AML-193 (cell line): Measurements from ENCODE around the gene OXSM.

ENCODE experiments used
- DNase-seq, 2 experiments: peaks; one replicate each; lab custom pipeline; 2025; lab: John Stamatoyannopoulos, UW

OXSM gene

GRCh38 chr3:25804676-25805075, 14.8 kb downstream of the OXSM start:
- DNase-seq = no peak

- no peak for DNase-seq
Measured at GRCh38 chr3:25812644-25813043, 22.8 kb downstream of the OXSM start.

- DNase-seq = no peak
Measured at GRCh38 chr3:25817107-25817506, 27.2 kb downstream of the OXSM start.

GRCh38 chr3:25817638-25818037, 27.7 kb downstream of the OXSM start:
- no peak for DNase-seq

- no peak for DNase-seq
Measured at GRCh38 chr3:25818335-25818734, 28.4 kb downstream of the OXSM start.

- DNase-seq = no peak
Measured at GRCh38 chr3:25820366-25820765, 30.5 kb downstream of the OXSM start.

- DNase-seq = no peak
Measured at GRCh38 chr3:25820816-25821486, 31.1 kb downstream of the OXSM start.

GRCh38 chr3:25821746-25822573, 32.1 kb downstream of the OXSM start:
- no peak for DNase-seq

GRCh38 chr3:25823314-25823713, 33.4 kb downstream of the OXSM start:
- DNase-seq = no peak

GRCh38 chr3:25826510-25826909, 36.6 kb downstream of the OXSM start:
- DNase-seq = peak; percentile 11 to 15

GRCh38 chr3:25830373-25831280, 40.7 kb downstream of the OXSM start:
- no peak for DNase-seq

- peak; percentile 69 to 80 for DNase-seq
Measured at GRCh38 chr3:25831578-25831977, 41.7 kb downstream of the OXSM start.

GRCh38 chr3:25834346-25834745, 44.5 kb downstream of the OXSM start:
- no peak for DNase-seq

- no peak for DNase-seq
Measured at GRCh38 chr3:25836579-25836978, 46.7 kb downstream of the OXSM start.

GRCh38 chr3:25837038-25837437, 47.1 kb downstream of the OXSM start:
- no peak for DNase-seq

- DNase-seq = no peak
Measured at GRCh38 chr3:25840099-25840498, 50.2 kb downstream of the OXSM start.

- peak; percentile 13 to 15 for DNase-seq
Measured at GRCh38 chr3:25843332-25843731, 53.4 kb downstream of the OXSM start.
